ENCODE results near the gene IQSEC1. TPM values are rescaled to one million over a fixed set of nuclear protein-coding genes. Genes with fewer than 3 reads are reported as not detected.

IQSEC1 gene
- total and polyA plus RNA-seq, 2 donors (not counting 1 experiment from before 2014, with no cell fraction given): 96.7 to 222 TPM

DNA sequence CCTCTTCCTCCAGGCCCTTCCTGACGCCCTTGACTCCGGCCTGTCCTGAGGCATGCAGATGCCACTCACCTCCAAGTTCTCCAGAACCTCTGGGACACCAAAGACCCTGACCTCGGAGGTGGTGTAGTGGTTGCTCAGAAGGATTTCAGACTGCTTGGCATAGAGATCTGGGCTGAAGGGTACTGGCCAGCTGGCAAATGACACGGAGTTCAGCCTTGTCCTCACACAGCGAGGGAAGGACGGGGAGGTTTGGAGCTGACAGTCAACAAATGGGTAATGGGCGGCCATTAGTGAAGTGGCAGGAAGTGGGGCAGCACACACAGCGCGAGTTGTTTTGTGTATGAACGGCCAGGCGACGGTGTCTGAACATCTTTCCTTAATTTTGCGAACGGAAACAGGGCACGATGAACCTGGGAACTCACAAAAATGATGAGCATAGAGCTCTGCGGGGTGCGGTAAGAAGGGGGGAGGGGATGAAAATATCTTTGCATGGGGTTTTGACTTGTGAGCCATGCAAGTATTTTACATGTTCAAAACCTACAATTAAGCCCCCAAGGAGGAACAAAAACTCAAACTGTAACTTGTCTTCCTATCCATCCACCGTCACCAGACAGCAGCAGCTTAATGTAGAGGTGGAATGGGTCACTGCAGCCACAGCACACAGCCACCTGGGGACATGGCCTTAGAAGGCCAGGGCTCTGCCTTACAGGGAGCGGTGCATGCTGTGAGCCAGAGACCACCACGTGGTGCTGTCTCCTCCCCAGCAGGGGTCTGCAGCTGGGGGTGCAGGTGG is 188.2 kb downstream of the IQSEC1 start:
- Mint-ChIP-seq H3K27ac (peak overlapping the region; percentile 65), H3K9me3 (ENCODE audit: insufficient read depth) (no peaks in the 10 kb centered on the region), H3K27me3 (peaks cover 8% of the 10 kb centered on the region), H3K4me1 (peaks cover 42% of the 10 kb centered on the region), H3K4me3 (peak overlapping the region; percentile 81)
- peak overlapping the region; percentile 81 for H3K4me2 ChIP-seq (replicated peaks; ENCODE audit: low read depth, low read length, poor library complexity, severe bottlenecking)
- ATAC-seq (ENCODE audit: low read depth): peak; percentile 46
- intact Hi-C loops (cut with micrococcal nuclease): loop anchor here (5.0 kb wide), 1 partner anchor 403 kb away; the partner anchor contains the start of gene TSEN2
- TF ChIP-seq CTCF (IDR thresholded peaks at IDR 0.05) (no peak), EZH2 (IDR thresholded peaks at IDR 0.05; ENCODE audit: borderline replicate concordance, insufficient read depth, low read depth, low read length, poor library complexity, severe bottlenecking) (no peak)
- H3K9ac ChIP-seq (ENCODE audit: low read length): peak overlapping the region; percentile 54
- H3K27ac ChIP-seq (ENCODE audit: low read length in 2 of 2): peak overlapping the region in 1 of 2 donors; percentile 46
- ChIA-PET POLR2A (interaction anchor here (0.6 to 1.0 kb wide), 2 partner anchors 10 to 560 kb away, joined by 3 to 4 read pairs; no protein-coding TSS in a partner anchor), CTCF (interaction anchor here (0.8 to 2.4 kb wide), 3 partner anchors 15 to 17 kb away, joined by 4 to 10 read pairs (median 5); no protein-coding TSS in a partner anchor)
- WGBS (ENCODE audit: insufficient coverage): 40% methylated on average over 16 of the region's 20 CpGs
- H3K4me3 ChIP-seq (ENCODE audit: control extremely low read depth in 1 of 5, extremely low read depth in 1 of 5, insufficient read depth in 1 of 5, low read depth in 2 of 5, low read length in 4 of 5): peak overlapping the region in 3 of 5 experiments; percentile 6 to 25 (median 15)
- no peaks in the 10 kb centered on the region for H4K20me1 ChIP-seq (ENCODE audit: control insufficient read depth, insufficient read depth, low read length, poor library complexity, severe bottlenecking)
- no peaks in the 10 kb centered on the region for H3K79me2 ChIP-seq (ENCODE audit: control insufficient read depth, insufficient read depth, low read length)
- peaks cover 0 to 10% (median 0%) of the 10 kb centered on the region in 3 donors for H3K9me3 ChIP-seq (ENCODE audit: control extremely low read depth in 1 of 3, control insufficient read depth in 2 of 3, insufficient read depth in 1 of 3, low read length in 2 of 3)
- no peaks in the 10 kb centered on the region for H3K27me3 ChIP-seq (replicated peaks in 1 of 4; ENCODE audit: control extremely low read depth in 1 of 4, control insufficient read depth in 3 of 4, insufficient read depth in 4 of 4, low read length in 3 of 4)
- H3K36me3 ChIP-seq (replicated peaks in 1 of 2; ENCODE audit: control extremely low read depth in 1 of 2, control insufficient read depth in 1 of 2, extremely low read depth in 1 of 2, insufficient read depth in 2 of 2, low read length in 1 of 2): no peaks in the 10 kb centered on the region
- H2AFZ ChIP-seq (ENCODE audit: insufficient read depth, low read depth, low read length, poor library complexity, severe bottlenecking): peak overlapping the region; percentile 70
- DNase-seq: peak; percentile 53
- H3K4me1 ChIP-seq (ENCODE audit: control insufficient read depth in 2 of 2, insufficient read depth in 2 of 2, low read length in 2 of 2): peaks cover 33 to 45% of the 10 kb centered on the region in 2 donors

DNA sequence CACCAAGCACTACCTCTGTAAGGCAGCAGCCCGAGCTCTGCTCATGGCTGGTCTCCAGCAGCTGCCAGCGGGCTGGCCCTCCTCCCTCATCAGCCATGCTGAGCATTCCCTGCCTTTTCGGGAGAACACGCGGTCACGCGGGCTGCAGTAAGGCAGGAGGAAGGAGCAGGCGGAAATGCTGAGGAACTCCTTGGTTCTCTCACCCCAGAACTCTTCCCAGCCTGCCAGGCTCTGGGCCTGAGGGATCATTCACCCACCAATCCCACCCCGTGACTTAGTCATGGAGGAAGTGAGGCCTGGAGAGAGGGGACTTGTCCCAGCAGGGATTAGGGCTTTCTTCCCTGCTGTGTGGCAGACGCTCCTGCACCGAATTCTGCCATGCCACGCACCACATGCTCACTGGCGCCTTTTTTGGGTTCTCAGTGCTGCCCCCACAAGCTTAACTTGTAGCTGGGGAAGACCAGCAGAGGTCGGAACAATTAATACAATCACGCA is 189.0 kb downstream of the IQSEC1 start:
- no peak for DNase-seq

More for the DNA sequence above, 189.0 kb downstream of the IQSEC1 start:
- CTCF ChIA-PET: interaction anchor here (0.5 to 2.4 kb wide), 4 partner anchors 16 to 42 kb away, joined by 4 to 10 read pairs (median 4); no protein-coding TSS in a partner anchor
- no peak overlapping the region for H3K27ac Mint-ChIP-seq
- Histone ChIP-seq H3K4me2 (replicated peaks; ENCODE audit: low read depth, low read length, poor library complexity, severe bottlenecking) (no peak overlapping the region), H3K9me3 (ENCODE audit: control extremely low read depth in 1 of 3, control insufficient read depth in 2 of 3, insufficient read depth in 1 of 3, low read length in 2 of 3) (peaks cover 0 to 10% (median 0%) of the 10 kb centered on the region in 3 donors), H3K79me2 (ENCODE audit: control insufficient read depth, insufficient read depth, low read length) (no peaks in the 10 kb centered on the region), H3K36me3 (replicated peaks in 1 of 2; ENCODE audit: control extremely low read depth in 1 of 2, control insufficient read depth in 1 of 2, extremely low read depth in 1 of 2, insufficient read depth in 2 of 2, low read length in 1 of 2) (no peaks in the 10 kb centered on the region), H3K4me1 (ENCODE audit: control insufficient read depth in 2 of 2, insufficient read depth in 2 of 2, low read length in 2 of 2) (peaks cover 33 to 45% of the 10 kb centered on the region in 2 donors), H3K27ac (ENCODE audit: low read length in 2 of 2) (no peak overlapping the region), H4K20me1 (ENCODE audit: control insufficient read depth, insufficient read depth, low read length, poor library complexity, severe bottlenecking) (no peaks in the 10 kb centered on the region), H3K9ac (ENCODE audit: low read length) (no peak overlapping the region), H3K4me3 (ENCODE audit: control extremely low read depth in 1 of 5, extremely low read depth in 1 of 5, insufficient read depth in 1 of 5, low read depth in 2 of 5, low read length in 4 of 5) (no peak overlapping the region), H2AFZ (ENCODE audit: insufficient read depth, low read depth, low read length, poor library complexity, severe bottlenecking) (no peak overlapping the region), H3K27me3 (replicated peaks in 1 of 4; ENCODE audit: control extremely low read depth in 1 of 4, control insufficient read depth in 3 of 4, insufficient read depth in 4 of 4, low read length in 3 of 4) (no peaks in the 10 kb centered on the region)
- WGBS (ENCODE audit: insufficient coverage): 88% methylated on average over 8 of the region's 15 CpGs
- peaks cover 5% of the 10 kb centered on the region for H3K27me3 Mint-ChIP-seq
- no peak for TF ChIP-seq EZH2 (IDR thresholded peaks at IDR 0.05; ENCODE audit: borderline replicate concordance, insufficient read depth, low read depth, low read length, poor library complexity, severe bottlenecking)
- no peak for TF ChIP-seq CTCF (IDR thresholded peaks at IDR 0.05)
- no peaks in the 10 kb centered on the region for H3K9me3 Mint-ChIP-seq (ENCODE audit: insufficient read depth)
- peaks cover 42% of the 10 kb centered on the region for H3K4me1 Mint-ChIP-seq
- POLR2A ChIA-PET: no interaction called here
- ATAC-seq (ENCODE audit: low read depth): no peak
- peak overlapping the region; percentile 44 for H3K4me3 Mint-ChIP-seq
- intact Hi-C loops (cut with micrococcal nuclease): no loop called here
